Nephron (organoid): ENCODE measurements around the gene MYDGF.

Source experiments
- H3K27ac Mint-ChIP-seq, 3 experiments: 2 replicates each; pipeline ENCODE4 v1.8.0; 2020; ENCODE audit warnings: mixed read lengths in 3 of 3, mild to moderate bottlenecking in 2 of 3, moderate library complexity in 1 of 3
- H3K27me3 Mint-ChIP-seq: 2 replicates; pipeline ENCODE4 v1.8.0; 2021; ENCODE audit warnings: low read depth, mild to moderate bottlenecking, moderate library complexity, mixed read lengths
- H3K36me3 Mint-ChIP-seq: 2 replicates; pipeline ENCODE4 v1.8.0; 2020; ENCODE audit warnings: low read depth, mixed read lengths
- H3K4me1 Mint-ChIP-seq: 2 replicates; pipeline ENCODE4 v1.8.0; 2020; ENCODE audit warnings: mixed read lengths
- H3K4me3 Mint-ChIP-seq, 3 experiments: 2 replicates each; pipeline ENCODE4 v1.8.0; 2020; ENCODE audit warnings: mild to moderate bottlenecking in 3 of 3, mixed read lengths in 3 of 3, moderate library complexity in 2 of 3
- H3K9me3 Mint-ChIP-seq: 2 replicates; pipeline ENCODE4 v1.8.0; 2020; ENCODE audit warnings: mixed read lengths
- CTCF ChIP-seq, 3 experiments: fragments of 200-600 bp; sonication (generic); IDR thresholded peaks; one replicate each; pipeline ENCODE4 v1.5.0; 2021; ENCODE audit warnings: antibody characterized with exemption in 3 of 3; ENCODE audit not compliant: unreplicated experiment in 3 of 3

Gene MYDGF

GRCh38 chr19:4619668-4620294 is 50.4 kb downstream of the MYDGF start:
- no peak overlapping the region for H3K27ac Mint-ChIP-seq
- no peak overlapping the region for H3K4me3 Mint-ChIP-seq
- TF ChIP-seq CTCF (IDR thresholded peaks at IDR 0.05; ENCODE audit: unreplicated experiment in 3 of 3) = no peak
- H3K4me1 Mint-ChIP-seq = no peaks in the 10 kb centered on the region
- no peaks in the 10 kb centered on the region for H3K9me3 Mint-ChIP-seq
- H3K36me3 Mint-ChIP-seq = no peaks in the 10 kb centered on the region
- H3K27me3 Mint-ChIP-seq = peaks cover 26% of the 10 kb centered on the region

GRCh38 chr19:4618019-4618418 is 52.1 kb downstream of the MYDGF start:
- H3K9me3 Mint-ChIP-seq = no peaks in the 10 kb centered on the region
- H3K4me1 Mint-ChIP-seq = no peaks in the 10 kb centered on the region
- no peak overlapping the region for H3K27ac Mint-ChIP-seq

GRCh38 chr19:4613254-4613751 is 56.8 kb downstream of the MYDGF start:
- H3K4me3 Mint-ChIP-seq = no peak overlapping the region

More at GRCh38 chr19:4618019-4618418, 52.1 kb downstream of the MYDGF start:
- Mint-ChIP-seq H3K27me3 (peaks cover 30% of the 10 kb centered on the region), H3K4me3 (no peak overlapping the region), H3K36me3 (no peaks in the 10 kb centered on the region)
- TF ChIP-seq CTCF (IDR thresholded peaks at IDR 0.05; ENCODE audit: unreplicated experiment in 3 of 3) = no peak

GRCh38 chr19:4609878-4610511 is 60.1 kb downstream of the MYDGF start:
- Mint-ChIP-seq H3K27me3 (peaks cover 20% of the 10 kb centered on the region), H3K36me3 (no peaks in the 10 kb centered on the region), H3K4me1 (peaks cover 5% of the 10 kb centered on the region), H3K4me3 (no peak overlapping the region), H3K27ac (no peak overlapping the region), H3K9me3 (peaks cover 2% of the 10 kb centered on the region)
- TF ChIP-seq CTCF (IDR thresholded peaks at IDR 0.05; ENCODE audit: unreplicated experiment in 3 of 3) = no peak

More at GRCh38 chr19:4613254-4613751, 56.8 kb downstream of the MYDGF start:
- no peak for TF ChIP-seq CTCF (IDR thresholded peaks at IDR 0.05; ENCODE audit: unreplicated experiment in 3 of 3)
- peaks cover 26% of the 10 kb centered on the region for H3K27me3 Mint-ChIP-seq
- peaks cover 5% of the 10 kb centered on the region for H3K4me1 Mint-ChIP-seq
- peaks cover 2% of the 10 kb centered on the region for H3K9me3 Mint-ChIP-seq
- no peak overlapping the region for H3K27ac Mint-ChIP-seq
- no peaks in the 10 kb centered on the region for H3K36me3 Mint-ChIP-seq
